Measurements from ENCODE around the gene PRKCA.

PRKCA gene

DNA sequence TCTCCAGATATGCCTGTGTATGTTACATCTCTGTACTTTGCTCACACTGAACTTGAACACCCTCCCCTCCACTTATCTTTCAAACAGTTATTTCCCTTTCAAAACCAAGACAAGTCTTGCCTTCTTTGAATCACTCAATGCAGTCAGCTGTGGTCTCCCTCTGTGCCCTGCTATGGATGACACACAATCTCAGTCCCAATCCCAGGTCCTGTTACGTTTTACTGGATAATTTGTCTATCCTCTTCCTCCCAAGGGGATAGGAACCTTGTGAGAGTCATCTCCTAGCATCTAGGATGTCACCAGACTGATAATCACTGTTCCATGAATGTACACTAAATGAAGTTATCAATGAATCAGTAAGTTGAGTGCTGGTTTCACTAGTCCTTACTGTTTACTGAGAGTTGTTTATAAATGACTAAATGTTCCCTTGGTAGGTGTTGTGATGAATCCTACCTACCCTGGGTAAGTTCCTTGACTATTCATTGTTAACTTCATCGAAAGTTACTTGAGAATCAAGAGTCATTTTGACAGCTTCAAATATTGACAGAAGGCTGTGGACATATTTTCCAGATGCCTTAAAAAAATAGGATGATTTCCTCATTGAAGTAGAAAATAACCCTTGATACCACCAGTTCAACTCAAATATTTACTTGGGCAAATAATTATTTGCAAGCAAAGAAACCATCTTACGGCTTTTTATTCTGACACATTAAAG, 244.9 kb downstream of the PRKCA start:
- no peak for DNase-seq (ENCODE audit: low spot score)

DNA sequence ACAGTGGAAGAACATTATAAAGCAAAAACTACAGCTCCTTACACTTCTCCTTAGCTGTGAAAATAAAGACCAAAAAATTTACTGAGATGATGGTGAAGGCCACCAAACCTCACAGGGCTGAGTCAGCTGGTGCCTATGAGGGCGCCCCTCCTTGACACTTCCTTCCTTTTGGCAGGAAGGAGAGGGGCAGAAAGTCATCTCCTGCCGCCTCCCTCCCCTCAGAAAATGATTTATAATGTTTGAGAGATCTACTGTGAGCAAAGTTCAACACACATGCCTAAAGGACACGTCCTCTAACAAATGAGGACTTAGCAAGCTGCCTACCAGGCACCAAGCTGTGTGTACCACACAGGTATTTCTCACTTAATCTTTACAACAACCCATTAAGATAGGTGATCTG, 245.7 kb downstream of the PRKCA start:
- no peak for DNase-seq (ENCODE audit: low spot score)

DNA sequence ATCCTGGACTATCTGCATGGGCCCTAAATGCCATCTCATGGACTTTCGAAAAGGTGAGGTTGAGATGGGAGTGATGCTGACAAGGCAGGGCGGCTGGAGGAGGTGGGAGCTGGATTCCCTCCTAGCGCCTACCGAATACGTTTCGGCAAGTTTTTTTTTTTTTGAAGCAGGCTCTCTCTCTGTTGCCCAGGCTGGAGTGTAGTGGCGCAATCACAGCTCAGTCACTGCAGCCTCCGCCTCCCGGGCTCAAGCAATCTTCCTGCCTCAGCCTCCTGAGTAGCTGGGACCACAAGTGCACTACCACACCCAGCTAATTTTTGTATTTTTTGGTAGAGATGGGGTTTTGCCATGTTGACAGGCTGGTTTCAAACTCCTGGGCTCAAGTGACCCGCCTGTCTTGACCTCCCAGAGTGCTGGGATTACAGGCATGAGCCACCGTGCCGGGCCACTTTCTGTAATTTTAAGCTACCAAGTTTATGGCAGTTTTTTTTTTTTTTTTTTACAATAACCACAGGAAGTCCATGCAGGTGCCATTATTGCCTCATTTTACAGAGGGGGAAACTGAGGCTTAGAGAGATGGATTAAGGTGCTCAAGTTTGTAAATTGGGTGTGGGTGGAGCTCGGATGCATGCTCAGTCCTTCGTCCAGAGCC, 246.4 kb downstream of the PRKCA start:
- no peak for DNase-seq (ENCODE audit: low spot score)

DNA sequence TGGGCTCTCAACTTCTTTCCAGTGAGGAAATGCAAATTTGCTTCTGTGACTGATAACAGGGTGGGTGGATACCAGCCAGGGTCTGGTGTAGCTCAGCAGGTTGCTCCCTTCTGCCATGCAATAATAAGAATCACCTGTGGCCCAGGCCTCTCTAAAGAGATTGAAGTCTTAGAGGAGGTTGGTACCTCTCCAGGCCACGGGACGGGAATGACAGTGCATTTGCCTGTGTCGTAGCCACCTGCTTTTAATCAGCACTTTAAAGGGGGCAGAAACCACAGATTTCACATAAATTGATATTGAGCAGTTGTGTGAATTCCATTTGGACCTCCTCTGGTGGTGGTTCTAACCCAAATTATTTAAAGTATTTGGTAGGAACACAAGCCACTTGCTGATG, 246.9 kb downstream of the PRKCA start:
- no peak for DNase-seq (ENCODE audit: low spot score)

DNA sequence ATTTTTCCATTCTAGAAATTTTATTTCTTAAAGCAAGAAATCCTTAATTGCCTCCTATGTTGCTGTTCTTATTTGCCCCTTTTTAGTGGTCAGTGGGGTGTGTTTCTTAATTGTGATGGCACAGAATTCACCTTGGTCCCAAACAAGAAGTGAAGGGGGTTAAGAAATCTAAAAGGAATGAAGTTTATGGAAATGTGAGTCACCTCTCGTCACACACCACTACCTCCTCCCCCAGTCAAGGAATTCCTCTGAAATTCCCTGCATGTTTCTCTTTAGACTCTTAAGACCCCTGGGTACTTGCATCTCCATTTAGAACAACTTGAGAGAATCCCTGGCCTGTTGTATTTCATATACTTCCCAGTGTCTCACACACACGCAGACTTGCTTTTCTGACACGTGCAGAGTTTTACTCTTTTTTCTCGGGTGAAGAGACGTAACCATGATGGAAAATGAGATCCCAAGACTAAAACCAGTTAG, 247.4 kb downstream of the PRKCA start:
- no peak for DNase-seq (ENCODE audit: low spot score)

DNA sequence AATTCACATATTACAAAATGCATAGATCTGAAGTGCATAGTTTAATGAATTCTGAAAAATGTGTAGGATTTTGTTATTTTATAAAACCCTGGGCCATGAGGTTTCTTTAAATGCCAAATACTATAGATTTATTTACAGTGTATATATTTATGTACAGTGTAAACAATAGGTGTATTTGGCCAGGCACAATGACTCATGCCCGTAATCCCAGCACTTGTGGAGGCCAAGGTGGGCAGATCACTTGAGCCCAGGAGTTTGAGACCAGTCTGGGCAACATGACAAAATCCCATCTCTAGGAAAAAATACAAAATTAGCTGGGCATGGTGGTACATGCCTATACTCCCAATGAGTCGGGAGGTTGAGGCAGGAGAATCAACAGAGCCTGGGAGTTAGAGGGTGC, 249.4 kb downstream of the PRKCA start:
- no peak for DNase-seq (ENCODE audit: low spot score)

DNA sequence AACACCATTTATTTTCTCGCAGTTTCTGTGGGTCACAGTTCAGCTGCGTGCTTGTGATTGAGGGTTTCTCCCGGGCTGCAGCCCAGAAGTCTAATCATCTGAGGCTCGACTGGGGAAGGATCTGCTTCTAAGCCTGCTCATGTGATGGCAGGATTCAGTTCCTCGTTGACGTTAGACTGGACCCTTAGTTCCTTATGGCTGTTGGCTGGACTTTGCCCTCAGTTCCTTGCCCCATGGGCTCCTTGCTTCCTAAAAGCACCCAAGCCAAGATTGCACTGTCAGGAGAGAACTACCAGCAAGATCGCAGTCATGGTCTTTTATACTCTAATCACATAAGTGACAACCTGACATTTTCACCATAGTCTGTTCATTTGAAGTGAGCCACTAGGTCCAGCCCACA, 250.0 kb downstream of the PRKCA start:
- no peak for DNase-seq (ENCODE audit: low spot score)

DNA sequence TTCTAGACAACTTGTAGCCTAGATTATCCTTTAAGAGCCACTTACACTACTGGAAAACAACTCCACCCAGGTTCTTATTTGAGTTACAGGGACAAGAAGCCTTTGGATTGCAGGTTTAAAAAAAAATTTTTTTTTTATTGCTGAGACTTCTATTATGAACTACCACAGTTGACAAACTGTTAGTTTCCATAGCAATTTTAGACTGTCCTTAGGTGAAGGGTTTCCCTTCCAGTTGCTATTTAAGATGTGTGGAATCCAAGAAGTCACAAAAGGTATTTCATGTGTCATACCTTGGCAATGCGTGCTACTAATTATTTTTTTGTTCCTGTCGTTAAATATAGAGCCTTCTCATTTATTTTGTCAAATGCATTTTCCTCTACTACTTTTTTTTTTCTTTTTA, 253.2 kb downstream of the PRKCA start:
- no peak for DNase-seq (ENCODE audit: low spot score)

DNA sequence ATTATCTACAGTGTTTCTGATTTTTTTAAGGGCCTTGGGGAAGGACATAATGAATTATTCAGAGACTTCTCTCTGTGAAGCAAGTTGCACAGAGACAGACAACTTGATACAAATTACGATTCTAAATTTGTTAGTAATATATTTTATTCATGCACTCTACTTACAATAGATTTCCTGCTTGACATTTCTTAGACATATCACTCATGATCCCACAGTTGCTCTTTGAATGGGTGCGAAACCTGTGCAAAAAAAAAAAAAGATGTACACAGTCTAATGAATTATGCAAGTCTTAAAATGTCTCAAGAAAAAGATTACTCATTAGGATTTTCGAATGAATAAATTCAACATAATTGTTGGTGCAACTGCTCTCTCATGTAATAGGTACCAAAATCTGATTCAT, 254.8 kb downstream of the PRKCA start:
- DNase-seq (ENCODE audit: low spot score): no peak

DNA sequence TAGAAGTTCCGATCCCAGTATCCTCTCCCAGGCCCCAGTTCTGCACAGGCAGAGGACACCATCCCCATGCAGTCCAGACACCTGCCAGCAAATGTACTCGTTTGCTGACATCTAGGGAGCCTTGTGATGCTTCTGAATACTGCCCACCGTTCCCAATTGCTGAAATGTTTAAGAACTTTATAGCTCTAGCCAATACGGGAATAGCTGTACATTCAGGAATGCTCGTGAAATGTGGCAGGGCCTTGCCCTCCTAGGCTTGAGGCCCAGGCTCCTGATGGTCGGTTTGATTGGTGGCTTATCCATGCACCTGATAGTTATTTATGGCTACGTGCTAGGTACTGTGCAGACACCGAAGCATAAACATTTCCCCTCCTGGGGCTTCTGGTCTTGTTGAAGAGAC, 255.5 kb downstream of the PRKCA start:
- DNase-seq (ENCODE audit: low spot score): no peak

DNA sequence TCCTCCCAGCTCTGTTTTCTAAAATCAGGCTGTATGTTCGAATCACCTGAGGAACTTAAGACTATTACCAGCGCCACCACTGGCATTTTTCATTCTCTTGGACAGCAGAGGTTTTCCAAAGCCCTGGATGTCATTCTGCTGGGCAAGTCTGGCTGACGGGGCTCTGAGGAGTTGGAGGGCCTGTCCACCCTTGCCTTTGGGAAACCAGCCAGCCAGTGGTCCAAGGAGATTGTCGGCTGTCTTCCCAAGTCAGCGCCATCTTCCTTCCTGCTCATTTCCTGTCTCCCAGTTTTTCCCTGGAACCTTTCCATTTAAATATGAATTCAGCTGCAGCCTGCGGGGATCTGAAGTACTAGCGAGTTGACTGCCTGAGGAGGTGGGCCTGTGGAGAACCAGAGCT, 258.3 kb downstream of the PRKCA start:
- no peak for DNase-seq (ENCODE audit: low spot score)

DNA sequence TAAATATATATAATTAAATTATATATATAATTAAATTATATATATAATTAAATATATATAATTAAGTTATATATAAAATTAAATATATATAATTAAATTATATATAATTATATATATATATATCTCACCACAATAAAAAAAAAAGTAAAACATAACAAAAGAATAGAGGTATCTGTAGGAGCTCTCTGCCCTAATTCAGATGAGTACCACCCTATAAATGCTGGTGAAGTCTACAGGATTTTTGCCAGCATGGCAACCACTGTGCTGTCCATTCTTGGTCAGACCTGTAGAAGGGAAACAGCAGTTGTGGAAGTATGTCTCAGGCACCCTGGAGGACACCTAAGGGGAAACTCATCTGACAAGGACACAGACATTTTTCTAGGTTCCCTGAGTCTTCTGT, 259.7 kb downstream of the PRKCA start:
- no peak for DNase-seq (ENCODE audit: low spot score)

DNA sequence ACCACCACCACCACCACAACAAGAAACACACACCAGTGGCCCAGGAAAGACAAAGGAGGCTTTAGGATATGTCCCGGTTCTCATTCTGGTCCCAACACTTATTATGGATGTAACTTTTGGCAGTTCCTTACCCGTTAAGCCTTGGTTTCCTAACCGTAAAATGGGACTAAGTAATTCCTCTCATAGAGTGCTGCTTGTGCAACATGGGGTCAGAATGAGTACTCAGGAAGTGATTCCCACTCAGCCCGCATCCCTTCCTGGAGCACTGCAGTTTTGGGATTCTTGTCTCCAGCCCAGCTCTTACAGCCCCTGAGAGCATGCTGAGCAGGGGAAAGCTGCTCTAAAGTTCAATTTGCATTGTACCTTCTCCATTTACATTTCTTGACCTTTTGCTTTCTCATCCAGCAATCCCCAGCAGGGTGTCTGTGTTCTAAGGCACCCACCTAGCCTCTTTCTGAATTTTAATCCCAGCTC, 262.6 kb downstream of the PRKCA start:
- DNase-seq (ENCODE audit: low spot score): no peak

DNA sequence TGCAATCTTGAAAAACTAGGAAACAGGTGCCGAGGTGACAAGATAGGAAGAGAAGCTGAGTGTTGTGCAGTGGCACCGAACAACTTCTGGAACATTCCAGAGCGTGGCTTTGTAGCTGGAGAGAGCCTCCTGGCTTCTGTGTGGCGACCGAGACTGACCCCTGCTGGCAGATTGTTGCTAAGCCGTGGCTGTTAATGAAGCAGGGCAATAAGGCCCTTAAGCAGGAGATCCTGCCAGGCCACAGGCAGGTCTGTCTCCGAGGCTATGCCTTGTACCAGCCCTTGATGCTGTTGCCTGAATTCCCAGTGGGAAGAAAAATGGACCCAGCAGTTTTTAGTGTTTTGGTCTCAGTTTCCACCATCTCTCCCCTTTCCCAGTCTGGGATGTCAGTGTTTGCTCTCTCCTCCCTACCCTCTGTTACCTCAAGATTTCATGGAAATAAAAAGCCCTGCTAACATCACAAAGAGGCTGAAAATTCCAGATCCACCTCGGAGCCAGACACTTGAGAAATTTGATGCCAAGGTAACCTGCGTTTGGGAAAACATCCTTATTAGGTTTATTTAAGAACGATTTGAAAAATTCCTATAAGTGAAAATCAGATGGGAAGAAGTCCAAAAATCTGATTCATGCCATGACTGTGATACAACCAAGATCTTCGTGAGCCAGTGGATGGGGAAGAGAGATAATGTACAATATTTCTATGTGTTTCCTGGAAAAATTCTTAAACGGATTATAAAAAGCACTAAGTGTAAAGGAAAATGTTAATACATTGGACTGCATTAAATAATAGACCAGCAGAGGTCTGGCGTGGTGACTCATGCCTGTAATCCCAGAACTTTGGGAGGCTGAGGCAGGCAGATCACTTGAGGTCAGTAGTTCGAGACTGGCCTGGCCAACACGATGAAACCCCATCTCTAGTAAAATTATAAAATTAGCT, 265.1 kb downstream of the PRKCA start:
- peak; percentile 74 for DNase-seq (ENCODE audit: low spot score)

DNA sequence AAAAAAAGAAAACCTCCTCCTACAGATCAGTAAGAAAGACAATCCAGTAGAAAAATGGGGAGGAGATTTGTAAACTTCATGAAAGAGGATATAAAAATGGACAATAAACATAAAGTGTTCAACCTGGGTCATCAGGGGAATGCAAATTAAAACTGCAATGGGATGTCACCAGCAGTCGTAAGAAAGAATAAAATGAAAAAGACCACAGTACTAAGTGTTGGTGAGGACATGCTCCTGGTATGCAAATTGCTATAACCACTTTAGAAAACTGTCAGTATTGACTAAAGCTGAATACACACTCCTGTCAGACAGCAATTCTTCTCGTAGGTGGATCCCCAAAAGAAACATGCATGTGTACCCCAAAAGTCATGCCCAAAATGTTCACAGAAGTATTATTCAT, 267.2 kb downstream of the PRKCA start:
- DNase-seq (ENCODE audit: low spot score): no peak

DNA sequence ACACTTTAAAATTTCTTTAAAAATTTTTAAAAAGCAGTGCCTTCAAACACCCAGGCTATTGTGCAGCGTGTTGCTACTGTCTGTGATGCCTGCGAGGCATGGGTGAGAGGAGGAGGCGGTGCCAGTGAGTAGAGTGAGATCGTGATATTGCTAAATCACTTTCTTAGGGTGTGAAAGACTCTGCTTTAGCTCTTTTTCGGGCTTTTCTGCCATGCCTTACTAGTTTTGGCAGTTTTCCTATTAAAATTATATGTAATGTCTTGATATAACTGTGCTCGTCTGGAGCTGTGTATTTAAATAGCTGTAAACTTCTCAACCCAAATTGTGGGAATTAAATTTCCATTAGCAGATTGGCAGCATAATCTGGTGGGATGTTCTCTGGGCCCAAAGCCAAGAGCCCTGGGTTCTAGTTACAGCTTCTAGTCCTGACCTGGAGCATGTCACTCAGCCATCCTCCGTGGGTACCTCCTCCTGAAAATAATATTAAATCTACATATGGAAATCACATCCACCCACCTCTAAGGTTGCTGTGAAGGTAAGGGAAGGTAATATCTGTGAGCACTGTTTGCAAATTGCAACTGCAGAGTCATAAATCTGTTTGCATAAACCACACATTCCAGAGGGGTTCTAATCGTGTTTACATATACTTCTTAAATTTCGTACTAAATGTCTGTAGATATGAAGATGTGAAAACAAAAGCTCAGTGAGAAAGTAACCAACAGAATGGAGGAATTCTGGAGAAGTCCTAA, 268.2 kb downstream of the PRKCA start:
- DNase-seq (ENCODE audit: low spot score): no peak

DNA sequence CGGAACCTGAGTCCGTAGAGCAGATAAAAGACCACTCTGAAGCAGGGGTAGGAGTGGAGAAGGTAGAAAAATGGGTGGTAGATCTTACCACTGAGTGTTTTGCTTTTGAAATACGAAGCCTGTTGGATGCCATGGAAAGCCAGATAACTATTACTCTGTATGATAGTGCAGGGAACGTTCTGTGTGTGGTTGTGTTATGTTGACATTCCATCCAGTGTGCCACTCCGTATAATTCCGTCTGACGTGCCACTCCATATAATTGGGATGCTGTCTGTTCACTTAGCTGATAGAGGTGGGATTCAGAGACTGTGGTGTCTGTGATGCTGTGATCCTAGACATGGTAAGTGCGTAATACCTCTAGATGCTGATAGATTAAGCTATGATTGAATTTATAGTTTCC, 269.3 kb downstream of the PRKCA start:
- no peak for DNase-seq (ENCODE audit: low spot score)

DNA sequence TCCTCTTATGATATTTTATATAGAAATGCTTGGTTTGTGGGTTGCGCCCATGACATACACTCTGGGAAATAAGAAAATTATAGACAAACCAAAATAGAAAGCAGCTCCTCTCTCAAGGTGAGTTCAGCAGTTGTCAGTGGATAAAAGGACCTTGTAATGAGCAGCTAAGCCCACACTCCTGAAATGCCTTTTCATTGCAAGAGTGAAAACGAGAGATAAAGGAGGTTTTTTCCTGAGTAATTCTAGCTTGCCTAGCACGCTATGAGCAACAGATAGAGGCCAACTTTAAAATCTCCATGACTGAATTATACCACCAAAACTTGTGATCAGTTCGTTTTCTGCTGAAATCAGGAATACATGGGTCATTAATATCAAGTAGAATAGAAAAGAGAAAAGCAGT, 270.7 kb downstream of the PRKCA start:
- no peak for DNase-seq (ENCODE audit: low spot score)

DNA sequence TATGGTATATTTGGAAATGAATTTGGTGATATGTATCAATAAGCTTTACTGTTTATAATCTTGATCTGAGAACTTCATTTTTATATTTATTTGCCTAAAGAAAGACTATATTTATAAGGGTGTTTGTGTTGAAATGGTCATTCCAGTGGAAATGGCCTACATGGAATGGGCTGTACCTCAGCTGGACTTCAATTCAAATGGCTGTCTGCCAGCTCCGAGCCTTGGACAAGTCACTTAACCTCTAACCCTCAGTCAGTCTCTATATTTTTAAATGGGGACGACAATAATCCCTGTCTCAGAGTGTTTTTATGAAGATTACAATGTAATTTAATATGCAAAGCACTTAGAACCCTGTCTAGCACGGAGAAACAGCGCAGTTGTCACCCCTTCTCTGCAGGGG, 271.7 kb downstream of the PRKCA start:
- DNase-seq (ENCODE audit: low spot score): no peak

DNA sequence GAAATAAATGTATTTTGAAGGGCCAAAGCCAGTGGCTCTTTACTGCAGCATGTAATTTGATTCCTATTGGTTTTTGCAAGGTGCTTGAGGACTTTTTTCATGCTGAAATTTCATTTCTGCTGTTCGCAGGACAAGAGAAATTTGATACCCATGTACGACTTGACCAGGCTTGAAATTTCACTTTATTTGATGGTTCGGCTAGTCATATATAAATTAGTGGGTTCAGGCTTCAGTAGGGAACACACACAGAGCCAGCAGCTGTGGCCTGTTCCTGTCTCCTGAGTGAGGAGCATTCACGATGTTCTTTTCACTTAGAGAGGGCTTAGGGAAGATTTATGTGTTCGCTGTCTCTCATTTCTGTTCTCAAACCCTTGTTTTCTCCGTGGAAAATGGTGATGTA, 274.1 kb downstream of the PRKCA start:
- DNase-seq (ENCODE audit: low spot score): no peak

DNA sequence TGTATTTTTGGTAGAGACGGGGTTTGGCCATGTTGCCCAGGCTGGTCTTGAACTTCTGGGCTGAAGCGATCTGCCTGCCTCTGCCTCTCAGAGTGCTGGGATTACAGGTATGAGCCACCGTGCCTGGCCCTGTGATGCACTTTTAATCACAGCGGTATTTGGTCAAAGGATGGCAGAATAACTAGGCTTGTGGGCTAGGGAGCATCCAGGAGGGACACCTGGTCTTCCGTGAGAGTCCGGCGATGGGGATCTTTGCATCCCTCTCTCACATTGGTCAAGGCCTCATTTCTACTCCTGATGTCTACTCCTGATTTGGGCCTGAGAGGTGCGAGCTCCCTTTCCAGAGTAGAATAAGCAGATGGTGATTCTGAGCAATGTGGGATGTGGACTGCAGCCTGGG, 274.6 kb downstream of the PRKCA start:
- no peak for DNase-seq (ENCODE audit: low spot score)

Data from NAMALWA (cell line).